HepG2 (cell line): Measurements from ENCODE around the gene BOLA2B. TPM values are rescaled to one million over a fixed set of nuclear protein-coding genes. Genes with fewer than 3 reads are reported as not detected.

Source experiments
- AGO1 ChIP-seq: fragments of 200-400 bp; formaldehyde crosslinking; IDR thresholded peaks from 2 replicates; pipeline ENCODE4 v1.6.1; 2017; ENCODE audit warnings: mild to moderate bottlenecking, low read depth, low read length, moderate library complexity; ENCODE audit not compliant: poor library complexity, severe bottlenecking
- AKAP8 ChIP-seq: sonication (generic); formaldehyde crosslinking; IDR thresholded peaks from 2 replicates; pipeline ENCODE4 v1.5.1; 2020; ENCODE audit warnings: mild to moderate bottlenecking, missing genetic modification reagents
- CTCF ChIP-seq: sonication (generic); formaldehyde crosslinking; IDR thresholded peaks from 2 replicates; pipeline ENCODE4 v1.5.0; 2020; ENCODE audit warnings: mild to moderate bottlenecking, missing genetic modification reagents, moderate library complexity
- DR1 ChIP-seq: sonication (generic); formaldehyde crosslinking; IDR thresholded peaks from 2 replicates; pipeline ENCODE4 v1.8.0; 2021; ENCODE audit warnings: mild to moderate bottlenecking, missing genetic modification reagents, inconsistent platforms
- EEA1 ChIP-seq: sonication (generic); formaldehyde crosslinking; IDR thresholded peaks from 2 replicates; pipeline ENCODE4 v1.5.1; 2020; ENCODE audit warnings: mild to moderate bottlenecking, missing genetic modification reagents, borderline replicate concordance
- FOXP1 ChIP-seq, 2 experiments: fragments of 450-650 bp in 1 of 2; IDR thresholded peaks; 2 replicates each; pipeline ENCODE4 v1.6.1; 2017 to 2018; ENCODE audit warnings: antibody characterized with exemption in 1 of 2
- GTF2F1 ChIP-seq: fragments of 150-350 bp; IDR thresholded peaks from 2 replicates; pipeline ENCODE4 v1.6.1; 2014; ENCODE audit warnings: low read length
- HINFP ChIP-seq: sonication (generic); formaldehyde crosslinking; IDR thresholded peaks from 2 replicates; pipeline ENCODE4 v1.4.0; 2020; ENCODE audit warnings: low read depth, mild to moderate bottlenecking, missing genetic modification reagents
- HNRNPUL1 ChIP-seq: fragments of 200-400 bp; formaldehyde crosslinking; IDR thresholded peaks from 2 replicates; pipeline ENCODE4 v1.6.1; 2017; ENCODE audit warnings: low read depth, mild to moderate bottlenecking, low read length, moderate library complexity
- HOXA9 ChIP-seq: sonication (generic); formaldehyde crosslinking; IDR thresholded peaks from 2 replicates; pipeline ENCODE4 v1.8.1; 2022; ENCODE audit warnings: missing genetic modification reagents, mild to moderate bottlenecking, moderate library complexity, borderline replicate concordance
- MAF1 ChIP-seq: sonication (generic); formaldehyde crosslinking; IDR thresholded peaks from 2 replicates; pipeline ENCODE4 v1.5.0; 2020; ENCODE audit warnings: missing genetic modification reagents, borderline replicate concordance
- MATR3 ChIP-seq: sonication (generic); formaldehyde crosslinking; IDR thresholded peaks from 2 replicates; pipeline ENCODE4 v1.4.0; 2020; ENCODE audit warnings: missing genetic modification reagents
- MXD3 ChIP-seq: IDR thresholded peaks from 2 replicates; pipeline ENCODE4 v1.6.1; 2016; ENCODE audit warnings: mild to moderate bottlenecking, missing biosample characterization, missing genetic modification reagents
- NAIF1 ChIP-seq: sonication (generic); formaldehyde crosslinking; IDR thresholded peaks from 2 replicates; pipeline ENCODE4 v1.5.0; 2020; ENCODE audit warnings: mild to moderate bottlenecking, missing genetic modification reagents, borderline replicate concordance
- NFIC ChIP-seq: IDR thresholded peaks from 2 replicates; pipeline ENCODE4 v1.6.1; 2012; ENCODE audit warnings: mild to moderate bottlenecking, low read length, inconsistent platforms
- NPAS2 ChIP-seq: sonication (generic); formaldehyde crosslinking; IDR thresholded peaks from 2 replicates; pipeline ENCODE4 v1.8.0; 2022; ENCODE audit warnings: mild to moderate bottlenecking, missing genetic modification reagents, borderline replicate concordance
- STAG1 ChIP-seq: sonication (generic); formaldehyde crosslinking; IDR thresholded peaks from 2 replicates; pipeline ENCODE4 v1.4.0; 2020; ENCODE audit warnings: missing genetic modification reagents
- TCF12 ChIP-seq, 2 experiments: fragments of 450-650 bp in 1 of 2; sonication (generic) in 1 of 2; formaldehyde crosslinking in 1 of 2; IDR thresholded peaks; 2 replicates each; pipeline versions ENCODE4 v1.6.1 to v1.8.0; 2017 to 2022; ENCODE audit warnings: antibody characterized with exemption in 1 of 2, mild to moderate bottlenecking in 1 of 2, missing genetic modification reagents in 1 of 2, moderate library complexity in 1 of 2
- XRCC5 ChIP-seq: fragments of 200-400 bp; formaldehyde crosslinking; optimal IDR thresholded peaks from 2 replicates; pipeline ENCODE3; 2017; ENCODE audit warnings: mild to moderate bottlenecking, low read length
- ZBTB26 ChIP-seq: IDR thresholded peaks from 2 replicates; pipeline ENCODE4 v1.6.1; 2016; ENCODE audit warnings: missing compliant biosample characterization, missing genetic modification reagents, borderline replicate concordance
- ZFY ChIP-seq: sonication (generic); formaldehyde crosslinking; IDR thresholded peaks from 2 replicates; pipeline ENCODE4 v1.4.0; 2020; ENCODE audit warnings: missing genetic modification reagents
- ZNF225 ChIP-seq: sonication (generic); formaldehyde crosslinking; IDR thresholded peaks from 2 replicates; pipeline ENCODE4 v1.4.0; 2020; ENCODE audit warnings: mild to moderate bottlenecking, missing genetic modification reagents
- ZNF543 ChIP-seq: sonication (generic); formaldehyde crosslinking; IDR thresholded peaks from 2 replicates; pipeline ENCODE4 v1.4.0; 2020; ENCODE audit warnings: mild to moderate bottlenecking, missing genetic modification reagents
- ZNF713 ChIP-seq: sonication (generic); formaldehyde crosslinking; IDR thresholded peaks from 2 replicates; pipeline ENCODE4 v1.4.0; 2020; ENCODE audit warnings: mild to moderate bottlenecking, missing genetic modification reagents
- ZNF747 ChIP-seq: sonication (generic); formaldehyde crosslinking; IDR thresholded peaks from 2 replicates; pipeline ENCODE4 v1.8.1; 2023; ENCODE audit warnings: missing genetic modification reagents, mild to moderate bottlenecking, borderline replicate concordance
- ZNF841 ChIP-seq: sonication (generic); formaldehyde crosslinking; IDR thresholded peaks from 2 replicates; pipeline ENCODE4 v1.8.1; 2023; ENCODE audit warnings: missing genetic modification reagents, borderline replicate concordance
- polyA plus RNA-seq, 8 experiments: library from polyadenylated mRNA; depleted of rRNA in 3 of 8; stranded (reverse) in 7 of 8; unstranded in 1 of 8; fragments of >200 nt; fragmentation: Illumina TruSeq in 4 of 8; extraction: Trizol in 4 of 8; gene quantifications; 2 replicates each; pipeline versions ENCODE4 v1.2.1 to v1.2.3, GENCODE V29; 2011 to 2016; ENCODE audit warnings: low read depth in 4 of 8, missing spikeins in 1 of 8, mixed read lengths in 1 of 8; ENCODE audit not compliant: insufficient read depth in 1 of 8
- total RNA-seq, 5 experiments: library from RNA; depleted of rRNA; stranded (reverse); fragments of >200 nt; fragmentation: Illumina TruSeq; extraction: Trizol; gene quantifications; 2 replicates each; pipeline ENCODE4 v1.2.3, GENCODE V29; 2016; ENCODE audit warnings: low read depth in 1 of 5

BOLA2B gene
- total and polyA plus RNA-seq, 2 of the 13 experiments (the other 11 are each of a cell fraction or from before 2014, with no cell fraction given) = 63.8 to 295 TPM

- 0 out of 2 replicates have a peak, but pooled peaks have one; percentile 33 for TF ChIP-seq HINFP (CRISPR knock-in tag)
- TF ChIP-seq NAIF1 (CRISPR knock-in tag) = no peak
- no peak; the same call in 1 of the 2 replicates for TF ChIP-seq ZNF225
- TF ChIP-seq ZNF841 (CRISPR knock-in tag) = no peak
- TF ChIP-seq NFIC = no peak
- no peak for TF ChIP-seq MXD3 (CRISPR knock-in tag)
- TF ChIP-seq ZNF747 (CRISPR knock-in tag) = no peak
- TF ChIP-seq MATR3 = no peak
- TF ChIP-seq AGO1 = peak; percentile 61
- TF ChIP-seq HNRNPUL1 = no peak
- TF ChIP-seq NPAS2 (CRISPR knock-in tag) = no peak
- TF ChIP-seq ZNF543 (CRISPR knock-in tag) = no peak
- TF ChIP-seq STAG1 = peak; percentile 73
- TF ChIP-seq GTF2F1 = no peak
- TF ChIP-seq TCF12 (IDR thresholded peaks at IDR 0.05) = no peak
- TF ChIP-seq TCF12 (CRISPR knock-in tag; IDR thresholded peaks at IDR 0.05) = no peak
- no peak for TF ChIP-seq ZNF713 (CRISPR knock-in tag)
- TF ChIP-seq FOXP1 (IDR thresholded peaks at IDR 0.05) = no peak
- no peak for TF ChIP-seq FOXP1 (CRISPR knock-in tag; IDR thresholded peaks at IDR 0.05)
- TF ChIP-seq DR1 = no peak
- TF ChIP-seq EEA1 (CRISPR knock-in tag) = no peak
- TF ChIP-seq MAF1 (CRISPR knock-in tag) = no peak
- TF ChIP-seq ZBTB26 (CRISPR knock-in tag) = no peak
- TF ChIP-seq HOXA9 (CRISPR knock-in tag) = peak; percentile 75; the same call in 1 of the 2 replicates
- no peak for TF ChIP-seq ZFY (CRISPR knock-in tag)
- no peak for TF ChIP-seq AKAP8
- peak; percentile 86 for TF ChIP-seq XRCC5
- TF ChIP-seq CTCF (CRISPR knock-in tag) = peak; percentile 93
Measured at GRCh38 chr16:30186782-30187555, 6.5 kb downstream of the BOLA2B start (continued).
